ENCODE results near the gene ADARB2.

The ADARB2 gene

DNA sequence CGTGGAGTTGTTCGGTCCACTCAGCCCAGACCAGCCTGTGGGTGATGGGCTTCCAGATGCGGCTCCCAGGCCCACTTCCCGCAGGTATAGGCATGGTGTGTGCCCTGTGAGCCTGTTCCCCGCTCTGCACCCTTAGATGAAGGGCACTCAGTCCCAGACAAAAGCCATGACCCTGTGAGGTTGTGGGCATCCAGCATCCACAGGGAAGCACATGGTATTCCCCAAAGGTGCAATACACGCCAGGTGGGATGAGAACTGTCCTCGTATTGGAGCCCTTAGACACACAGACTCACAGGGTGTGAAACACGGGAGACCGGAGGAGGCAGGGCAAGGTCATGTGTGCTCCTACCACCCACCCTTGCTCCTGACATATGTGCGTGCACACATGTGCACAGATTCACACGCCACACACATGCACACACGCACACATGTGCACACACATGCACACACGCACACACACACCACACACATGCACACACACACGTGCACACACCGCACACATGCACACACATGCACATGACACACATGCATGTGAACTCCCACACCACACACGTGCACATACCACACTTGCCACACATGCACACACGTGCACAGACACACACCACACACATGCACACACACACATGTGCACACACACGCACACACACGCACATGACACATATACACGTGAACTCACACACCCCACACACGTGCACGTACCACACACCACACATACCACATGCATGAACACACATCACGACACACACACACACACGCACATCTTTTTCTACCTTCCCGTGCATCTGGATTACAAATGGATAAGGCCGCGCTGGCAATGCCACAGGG is 361.8 kb downstream of the ADARB2 start:
- H3K4me3 ChIP-seq = no peak overlapping the region
- no peak overlapping the region for H3K27ac ChIP-seq

DNA sequence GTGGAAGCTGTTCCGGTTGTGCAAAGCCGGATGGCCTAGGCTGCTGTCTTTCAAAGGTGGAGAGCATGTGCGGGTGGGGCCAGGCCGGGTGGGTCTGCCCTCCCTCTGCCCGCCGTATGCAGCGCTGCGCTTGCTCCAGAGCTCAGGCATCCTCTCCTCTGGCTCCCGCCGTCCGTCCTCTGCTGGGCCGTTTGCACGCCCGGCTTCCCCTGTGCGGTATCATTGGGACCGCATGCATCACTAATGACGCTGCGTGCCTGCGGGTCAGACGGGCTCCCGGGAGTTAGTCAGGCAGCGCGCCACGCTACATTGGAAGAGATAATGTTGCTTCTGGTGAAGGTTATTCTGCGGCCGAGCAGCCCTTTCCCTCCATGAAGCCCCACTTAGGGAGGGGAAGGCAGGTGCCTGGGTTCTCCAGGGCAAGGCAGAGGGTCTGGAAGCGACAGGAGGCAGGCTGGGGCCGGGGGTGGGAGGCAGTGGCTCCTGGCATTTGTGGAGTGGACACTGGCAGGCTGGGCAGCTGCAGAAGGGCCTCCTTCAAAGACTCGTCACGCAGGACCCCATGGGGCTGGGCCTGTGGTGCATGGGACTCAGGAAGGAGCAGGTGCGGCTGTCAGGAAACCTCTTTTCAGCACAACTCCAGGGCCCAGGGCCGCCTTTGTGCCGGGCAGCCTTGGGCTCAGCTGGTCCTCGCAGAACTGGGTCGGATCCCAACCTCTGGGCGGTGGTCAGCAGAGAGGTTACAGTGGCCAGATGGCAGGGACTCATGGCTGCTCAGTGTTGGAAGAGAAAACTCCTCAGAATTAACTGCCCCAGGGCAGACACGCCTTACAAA is 362.6 kb downstream of the ADARB2 start:
- H3K4me3 ChIP-seq = no peak overlapping the region

DNA sequence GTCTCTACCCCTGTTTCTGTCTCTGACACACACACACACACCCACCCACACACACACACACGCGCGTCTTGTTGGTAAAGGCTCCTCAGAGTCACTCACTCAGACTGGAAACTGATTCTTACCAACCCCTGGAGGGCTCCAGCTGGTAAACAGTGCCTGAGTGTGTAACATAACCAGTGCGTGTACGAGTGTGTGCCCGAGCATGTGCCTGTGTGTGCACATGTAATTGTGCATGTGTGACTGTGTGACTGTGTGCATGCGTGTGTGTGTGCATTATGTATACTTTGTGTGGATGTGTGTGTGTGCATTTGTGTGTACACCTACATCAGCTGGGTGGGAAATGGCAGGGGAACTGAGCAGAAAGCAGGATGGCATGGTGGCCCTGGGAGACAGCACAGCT is 364.0 kb downstream of the ADARB2 start:
- Histone ChIP-seq H3K4me3 (no peak overlapping the region), H3K27ac (no peak overlapping the region)

More for the DNA sequence above, 362.6 kb downstream of the ADARB2 start:
- no peak overlapping the region for H3K27ac ChIP-seq

DNA sequence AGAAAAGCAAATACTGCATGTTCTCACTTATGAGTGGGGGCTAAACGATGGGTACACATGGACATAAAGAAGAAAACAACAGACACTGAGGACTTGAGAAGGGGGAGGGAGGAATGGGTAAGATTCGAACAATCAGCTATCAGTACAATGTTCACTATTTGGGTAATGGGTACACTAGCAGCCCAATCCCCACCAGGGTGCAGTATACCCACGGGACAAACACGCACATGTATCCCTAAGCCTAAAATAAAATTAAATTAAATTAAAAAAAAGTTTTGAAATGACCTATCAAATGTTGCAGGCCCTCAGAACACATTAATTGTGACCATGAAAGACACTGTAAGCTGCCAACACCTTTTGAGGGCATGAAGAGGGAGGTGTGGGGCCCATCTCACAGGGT is 365.1 kb downstream of the ADARB2 start:
- H3K4me3 ChIP-seq = no peak overlapping the region
- H3K27ac ChIP-seq = no peak overlapping the region

DNA sequence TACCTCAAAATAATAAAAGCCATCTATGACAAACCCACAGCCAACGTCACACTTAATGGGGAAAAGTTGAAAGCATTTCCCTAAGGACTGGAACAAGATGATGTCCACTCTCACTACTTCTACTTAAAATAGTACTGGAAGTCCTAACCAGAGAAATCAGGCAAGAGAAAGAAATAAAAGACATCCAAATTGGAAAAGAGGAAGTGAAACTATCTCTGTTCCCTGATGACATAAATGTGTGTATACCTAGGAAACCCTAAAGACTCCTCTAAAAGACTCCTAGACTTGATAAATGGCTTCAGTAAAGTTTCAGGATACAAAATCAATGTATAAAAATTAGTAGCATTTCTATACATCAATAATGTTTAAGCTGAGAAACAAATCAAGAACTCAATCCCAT is 367.0 kb downstream of the ADARB2 start:
- Histone ChIP-seq H3K4me3 (no peak overlapping the region), H3K27ac (no peak overlapping the region)

DNA sequence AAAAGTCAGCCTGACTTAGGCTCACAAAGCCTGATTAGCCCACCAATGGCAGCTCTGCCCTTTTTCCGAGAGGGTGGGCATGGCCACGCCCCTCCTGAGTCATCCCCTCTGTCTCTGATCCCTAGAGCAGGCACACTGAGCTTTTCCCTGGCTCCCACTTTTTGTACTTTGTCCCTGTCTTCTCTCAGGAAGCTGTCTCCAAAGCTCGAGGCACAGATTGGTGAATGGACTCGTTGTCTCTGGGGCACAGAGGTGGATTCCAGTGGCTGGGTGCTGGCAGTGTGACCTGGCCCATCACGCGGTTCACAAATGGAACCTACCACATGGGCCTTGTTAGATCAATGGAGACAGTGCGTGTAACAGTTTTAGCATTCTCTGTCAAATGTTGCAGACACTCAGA is 367.7 kb downstream of the ADARB2 start:
- H3K27ac ChIP-seq = no peak overlapping the region
- no peak overlapping the region for H3K4me3 ChIP-seq

DNA sequence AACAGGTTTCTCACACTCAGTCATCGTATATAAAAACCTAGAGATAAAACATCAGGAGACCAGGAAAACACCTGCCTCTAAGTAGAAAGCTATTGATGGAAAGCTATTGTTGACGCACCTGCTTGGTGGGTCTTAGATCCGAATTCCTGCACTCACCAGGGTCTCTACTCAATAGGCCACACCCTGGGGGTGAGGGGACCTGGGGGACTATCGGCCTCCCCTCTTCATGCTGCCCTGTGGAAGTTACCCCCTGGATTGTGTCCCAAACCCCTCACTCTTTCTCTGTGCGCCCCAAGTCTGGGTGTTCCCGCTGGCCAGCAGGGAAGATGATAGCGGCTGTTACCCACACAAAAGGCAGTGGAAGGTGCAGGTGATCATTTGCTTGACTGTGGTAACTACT is 368.1 kb downstream of the ADARB2 start:
- H3K27ac ChIP-seq = no peak overlapping the region
- H3K4me3 ChIP-seq = no peak overlapping the region

DNA sequence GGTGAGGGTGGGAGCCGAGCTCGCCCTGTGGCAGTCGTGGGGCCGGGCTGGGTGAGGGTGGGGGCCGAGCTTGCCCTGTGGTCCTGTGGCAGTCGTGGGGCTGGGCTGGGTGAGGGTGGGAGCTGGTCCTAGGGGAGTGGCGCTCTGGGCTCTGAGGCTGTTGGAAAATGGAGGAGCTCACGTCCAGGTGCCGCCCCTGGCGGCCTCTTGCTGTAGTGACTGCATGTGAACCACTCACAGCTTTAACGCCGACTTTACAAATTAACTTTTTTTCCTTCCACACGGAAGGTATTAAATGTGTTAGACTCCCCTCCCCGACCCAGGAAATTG is 368.5 kb downstream of the ADARB2 start:
- Histone ChIP-seq H3K27ac (peak overlapping the region in 1 of 21 experiments; percentile 24), H3K4me3 (no peak overlapping the region)

DNA sequence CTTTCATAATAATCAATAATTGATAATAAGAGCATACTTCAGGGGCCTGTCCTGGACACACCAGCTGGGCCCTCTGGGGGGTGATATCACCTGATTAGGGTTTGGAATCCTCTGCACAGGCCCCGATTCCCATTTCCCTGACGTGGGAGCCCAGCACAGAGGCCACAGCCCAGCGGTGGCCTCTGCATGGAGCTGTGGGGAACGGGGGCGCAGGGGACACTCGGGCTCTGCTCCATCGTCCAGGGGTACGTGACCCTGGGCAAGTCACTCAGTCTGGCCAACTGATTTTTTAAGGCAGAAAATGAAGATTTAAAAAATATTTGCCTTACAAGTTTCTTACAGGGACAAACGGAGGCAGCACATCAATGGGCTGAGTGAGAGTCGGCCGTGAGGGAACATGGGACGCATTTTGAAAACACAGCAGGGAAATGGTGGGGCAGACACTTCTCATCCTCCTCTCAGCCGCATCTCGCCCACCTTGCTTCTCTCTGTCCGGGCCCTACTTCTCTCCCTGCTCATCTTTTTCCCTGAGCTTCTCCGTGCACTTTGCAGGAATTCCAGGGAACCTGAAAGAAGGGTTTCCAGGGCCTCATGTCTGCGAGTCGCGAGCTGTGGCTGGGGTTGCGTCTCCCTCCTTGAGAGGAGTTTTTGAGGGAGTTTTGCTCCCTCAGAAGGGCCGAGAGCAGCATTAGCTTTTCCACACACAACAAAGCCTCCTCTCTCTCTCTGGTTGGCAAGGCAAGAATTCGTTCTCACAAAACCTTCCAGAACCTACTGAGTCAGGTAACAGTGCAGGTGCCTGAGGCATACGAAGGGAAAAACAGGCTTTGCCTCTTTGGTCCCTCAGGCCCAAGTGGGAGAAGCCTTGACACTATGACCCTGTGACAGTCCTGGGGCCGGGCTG is 369.1 kb downstream of the ADARB2 start:
- Histone ChIP-seq H3K27ac (peak overlapping the region in 1 of 21 experiments; percentile 24), H3K4me3 (no peak overlapping the region)

DNA sequence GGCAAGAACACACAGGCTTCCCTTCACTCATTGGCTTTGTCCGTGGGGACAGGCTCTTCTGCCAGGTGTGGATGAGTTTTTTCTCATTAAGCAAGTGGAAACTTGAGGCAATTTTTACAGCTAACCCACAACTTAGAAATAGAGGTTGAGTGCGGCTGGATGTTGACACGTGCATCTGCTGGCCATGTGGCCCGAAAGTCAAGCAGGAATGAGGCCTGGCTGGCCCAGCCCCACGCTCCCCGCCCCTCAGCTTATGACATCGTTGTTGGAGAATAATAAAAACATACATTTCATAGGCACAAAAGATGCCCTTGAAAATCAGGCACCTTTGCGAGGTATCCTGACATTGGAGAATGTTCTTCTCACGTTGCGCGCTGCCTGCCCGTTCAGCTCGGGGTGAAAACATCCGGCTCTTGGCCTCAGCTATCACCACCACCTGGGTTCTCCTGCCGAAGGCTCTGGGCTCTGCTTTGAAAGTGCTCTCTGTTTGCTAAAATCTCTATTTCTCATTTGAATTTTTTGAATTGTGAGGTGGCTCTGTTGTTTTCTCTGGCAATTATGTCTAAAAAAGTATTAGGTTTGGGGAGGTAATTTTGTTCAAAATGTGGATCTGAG is 370.4 kb downstream of the ADARB2 start:
- Histone ChIP-seq H3K27ac (no peak overlapping the region), H3K4me3 (no peak overlapping the region)

DNA sequence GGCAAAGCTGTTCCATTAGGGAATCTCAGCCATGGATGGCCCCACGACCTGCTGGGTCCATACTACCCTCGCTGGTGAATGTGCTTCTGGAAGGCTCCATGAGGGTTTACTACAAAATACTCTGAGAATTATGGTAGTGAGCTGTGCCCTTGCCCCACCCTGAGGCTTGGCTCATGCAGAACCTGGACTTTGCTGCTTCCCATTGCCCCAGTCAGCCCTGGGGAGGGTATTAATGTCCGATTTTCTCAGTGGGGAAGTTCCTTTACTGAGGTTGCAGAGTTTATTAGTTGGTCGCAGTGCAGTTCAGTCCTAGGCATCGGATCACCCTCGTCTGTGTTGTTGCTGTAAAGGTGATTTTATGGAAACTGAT is 371.0 kb downstream of the ADARB2 start:
- Histone ChIP-seq H3K27ac (no peak overlapping the region), H3K4me3 (no peak overlapping the region)

DNA sequence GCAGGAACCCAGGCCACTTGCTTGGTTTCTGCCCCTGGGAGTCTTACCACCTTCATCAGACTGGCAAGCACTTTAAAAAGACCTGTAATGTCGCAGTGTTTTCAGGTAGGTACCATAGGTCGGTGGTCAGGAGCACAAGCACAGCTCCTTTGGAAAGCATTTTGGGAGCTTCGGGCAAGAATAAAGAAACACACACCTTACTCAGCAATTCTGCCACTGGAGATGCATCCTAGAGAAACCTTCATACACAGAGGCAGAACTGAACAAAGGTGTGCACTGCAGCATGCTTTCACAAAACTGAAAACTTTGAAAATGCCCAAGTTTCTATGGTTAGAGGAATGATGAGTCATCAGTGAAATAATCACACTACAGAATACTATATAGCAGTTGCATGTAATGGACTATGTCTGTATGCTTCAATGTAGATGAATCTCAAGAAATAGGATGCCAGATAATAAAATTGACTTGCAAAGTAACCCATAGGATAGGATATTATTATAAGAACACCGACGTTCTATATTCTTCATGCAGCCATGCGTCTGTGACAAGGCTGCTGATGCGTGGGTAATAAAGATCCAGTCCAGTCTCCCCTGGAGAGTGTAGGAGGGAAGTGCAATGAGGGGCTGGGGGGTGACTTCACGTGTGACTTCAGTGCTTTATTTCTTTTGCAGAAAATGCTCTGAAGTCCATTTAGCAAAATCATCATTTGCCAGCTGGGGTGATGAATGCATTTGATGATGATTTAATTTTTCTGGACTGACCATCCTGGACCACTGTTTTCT is 371.6 kb downstream of the ADARB2 start:
- H3K27ac ChIP-seq = no peak overlapping the region
- no peak overlapping the region for H3K4me3 ChIP-seq

DNA sequence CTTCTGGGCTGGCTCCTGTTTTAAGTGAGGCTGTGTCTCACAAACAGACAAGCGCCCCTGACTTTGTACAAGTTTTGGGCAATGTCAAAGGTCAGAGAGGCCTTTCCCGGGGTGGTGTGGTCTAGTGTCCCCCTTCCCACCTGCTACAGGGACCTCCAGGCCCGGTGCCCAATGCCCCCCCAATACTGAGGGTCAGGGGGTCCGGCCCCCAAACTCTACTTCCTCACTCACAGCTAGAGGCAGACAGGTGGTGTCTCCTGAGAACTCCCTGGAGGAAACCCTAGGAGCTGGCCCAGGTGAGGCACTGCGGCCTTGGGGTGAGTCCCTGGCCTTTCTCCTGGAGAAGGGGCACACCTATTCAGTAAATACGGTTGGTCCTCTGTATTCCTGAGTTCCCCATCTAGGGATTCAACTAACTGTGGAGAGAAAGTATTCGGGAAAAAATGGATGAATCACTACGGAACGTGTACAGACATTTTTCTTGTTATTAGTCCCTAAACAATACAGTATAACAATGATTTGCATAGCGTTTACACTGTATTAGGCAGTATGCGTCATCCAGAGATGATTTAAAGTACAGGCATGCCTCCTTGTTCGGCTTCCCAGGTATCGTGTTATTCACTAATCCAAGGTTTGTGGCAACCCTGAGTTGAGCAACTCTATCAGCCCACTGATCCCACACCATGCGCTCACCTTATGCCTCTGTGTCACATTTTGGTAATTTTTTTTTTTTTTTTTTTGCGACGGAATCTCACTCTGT is 373.0 kb downstream of the ADARB2 start:
- H3K27ac ChIP-seq = peak overlapping the region in 3 of 21 experiments; percentile 16 to 37 (median 34)
- no peak overlapping the region for H3K4me3 ChIP-seq

DNA sequence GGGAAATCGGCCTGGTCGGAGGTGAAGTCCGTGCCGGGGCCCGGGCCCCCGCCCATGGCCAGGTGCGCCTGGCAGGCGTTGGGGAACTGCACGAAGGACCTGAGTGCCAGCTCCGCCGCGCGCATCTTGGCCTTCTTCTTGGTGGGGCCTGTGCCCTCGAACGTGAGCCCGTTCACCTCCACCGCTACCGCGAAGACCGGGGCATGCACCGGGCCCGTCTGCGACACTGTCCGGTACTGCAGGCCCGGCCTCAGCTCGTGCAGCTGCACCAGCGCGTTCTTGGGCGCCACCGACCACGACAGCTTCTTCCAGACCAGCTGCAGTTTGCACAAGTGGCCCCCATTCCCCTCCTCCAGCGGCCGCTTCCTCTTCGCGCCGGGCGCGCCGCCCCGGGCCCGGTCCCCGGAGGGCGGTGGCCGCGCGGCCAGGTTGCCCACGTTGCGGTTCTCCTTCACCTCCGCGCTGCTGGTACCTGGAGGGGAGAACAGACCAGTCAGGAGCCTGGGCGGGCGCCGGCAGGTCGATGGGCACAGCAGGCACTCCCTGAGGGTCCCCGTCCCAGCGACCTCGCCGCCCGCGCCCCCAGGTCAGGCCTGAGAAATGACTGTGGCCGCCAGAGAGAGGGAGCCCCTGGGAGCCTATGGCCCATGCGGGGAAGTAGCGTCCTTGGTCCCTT is 373.7 kb downstream of the ADARB2 start:
- no peak overlapping the region for H3K4me3 ChIP-seq
- H3K27ac ChIP-seq = peak overlapping the region in 2 of 21 experiments; percentile 16 to 34

DNA sequence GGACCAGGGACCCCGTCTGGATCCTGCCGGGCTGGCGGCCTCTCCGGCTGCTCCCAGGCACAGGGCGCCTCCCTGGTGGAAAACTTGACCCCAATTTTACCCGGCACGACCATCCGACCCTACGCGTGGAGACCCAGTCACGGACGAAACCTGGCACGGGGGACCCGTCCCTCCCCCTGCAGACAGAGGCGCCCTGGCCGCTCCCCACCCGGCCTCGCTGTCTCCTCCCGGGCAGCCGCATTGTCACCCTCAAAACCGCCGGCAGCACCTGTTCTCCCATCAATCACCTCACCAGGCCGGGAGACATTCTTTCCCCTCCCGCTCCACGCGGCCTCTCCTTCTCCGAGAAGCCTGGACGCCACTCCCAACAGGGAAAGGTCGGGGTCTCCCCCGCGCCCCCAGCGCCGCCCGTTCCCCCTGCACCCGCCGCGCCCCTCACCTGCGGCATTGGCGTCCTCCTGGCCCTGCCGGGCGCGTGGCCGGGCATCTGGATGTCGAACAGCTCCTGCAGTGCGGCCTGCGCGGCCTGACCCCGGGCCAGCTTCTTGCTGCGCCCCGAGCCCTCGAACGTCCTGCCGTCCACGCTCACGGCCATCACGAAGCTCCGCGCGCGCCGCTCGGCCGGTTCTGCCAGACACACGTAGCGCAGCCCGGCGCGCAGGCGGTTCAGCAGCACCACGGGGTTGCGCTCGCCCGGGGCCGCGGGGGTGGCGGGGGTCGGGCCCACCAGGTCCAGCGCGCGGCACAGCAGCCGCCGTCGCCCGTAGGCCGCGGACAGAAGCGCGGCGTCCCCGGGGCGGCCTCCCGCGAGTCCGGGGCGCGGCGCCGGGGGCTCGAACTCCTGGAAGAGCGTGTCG is 374.5 kb downstream of the ADARB2 start:
- Histone ChIP-seq H3K4me3 (no peak overlapping the region), H3K27ac (no peak overlapping the region)

DNA sequence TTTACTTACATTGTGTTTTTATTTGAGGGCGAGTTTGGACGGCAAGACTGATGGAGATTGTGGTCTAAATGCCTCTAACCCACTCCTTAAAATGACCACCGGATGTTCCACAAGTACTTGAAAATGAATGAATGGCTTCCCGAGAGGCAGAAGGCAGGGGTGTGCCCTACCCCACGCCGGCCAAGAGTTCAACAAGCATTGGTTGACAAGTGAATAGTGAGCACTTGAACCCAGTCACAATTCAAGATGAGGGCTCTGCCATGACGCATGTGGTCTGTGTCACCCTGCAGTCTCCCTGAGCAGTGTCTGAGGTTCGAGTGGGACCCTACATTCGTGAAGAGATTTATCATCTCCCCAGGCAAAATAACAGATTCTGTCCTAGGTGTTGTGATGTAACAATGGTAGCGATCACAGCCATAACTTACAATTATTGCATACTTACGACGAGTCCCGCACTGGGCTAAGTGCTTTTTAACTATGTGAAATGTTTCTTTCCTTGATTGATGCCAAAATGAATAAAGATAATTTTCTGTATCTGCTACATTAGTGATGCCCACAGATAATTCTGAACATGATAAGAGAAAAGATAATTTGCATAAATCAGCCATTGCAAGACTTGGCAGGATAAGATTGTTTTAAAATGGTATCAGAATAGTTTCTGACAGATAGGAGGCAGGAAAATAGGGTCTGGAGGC is 375.8 kb downstream of the ADARB2 start:
- no peak overlapping the region for H3K27ac ChIP-seq

More for the DNA sequence above, 375.8 kb downstream of the ADARB2 start:
- H3K4me3 ChIP-seq = no peak overlapping the region
